Activated CD4-positive, alpha-beta T cell treated with anti-CD3 and anti-CD28 coated beads, Interleukin-2, amount 50 U/mL, for 16 hours (primary cell): ENCODE data around the gene CYGB.
A peak's percentile ranks its signal among the peaks of the same experiment; 100 is the strongest.
"Not testable (repeated sequence)": the region's sequence is repeated elsewhere in the genome, so short reads cannot be mapped to it uniquely, and the experiment has no call there.

Source experiments
- DNase-seq: peaks from one replicate; pipeline ENCODE4 v3.0.0-alpha.2; 2020

The CYGB gene

GRCh38 chr17:76566988-76567431, 29.5 kb upstream of the CYGB start:
- no peak for DNase-seq

DNA sequence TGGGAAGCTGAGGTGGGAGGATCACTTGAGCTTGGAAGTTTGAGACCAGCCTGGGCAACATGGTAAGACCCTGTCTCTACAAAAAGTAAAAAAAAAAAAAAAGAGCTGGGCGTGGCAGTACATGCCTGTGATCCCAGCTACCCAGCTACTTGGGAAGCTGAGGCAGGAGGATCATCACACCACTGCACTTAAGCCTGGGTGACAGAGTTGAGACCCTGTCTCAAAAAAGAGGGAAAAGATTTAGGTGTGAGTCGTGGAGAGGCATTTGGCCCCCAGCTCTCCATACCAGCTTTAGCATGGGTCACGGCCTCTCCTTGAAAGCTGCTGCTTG, 29.1 kb upstream of the CYGB start:
- DNase-seq = no peak

- DNase-seq = no peak
These were observed 28.5 kb upstream of the CYGB start for GRCh38 chr17:76565728-76566612.

GRCh38 chr17:76564991-76565727, 27.6 kb upstream of the CYGB start:
- DNase-seq = not testable (repeated sequence)

GRCh38 chr17:76563359-76563758, 25.9 kb upstream of the CYGB start:
- DNase-seq = peak; percentile 42

- peak; percentile 72 for DNase-seq
These were observed 25.2 kb upstream of the CYGB start for GRCh38 chr17:76562734-76563148.

- no peak for DNase-seq
These were observed 24.3 kb upstream of the CYGB start for GRCh38 chr17:76561799-76562268.

GRCh38 chr17:76561332-76561731, 23.8 kb upstream of the CYGB start:
- peak; percentile 58 for DNase-seq

- DNase-seq = no peak
These were observed 23.3 kb upstream of the CYGB start for GRCh38 chr17:76560877-76561221.

DNA sequence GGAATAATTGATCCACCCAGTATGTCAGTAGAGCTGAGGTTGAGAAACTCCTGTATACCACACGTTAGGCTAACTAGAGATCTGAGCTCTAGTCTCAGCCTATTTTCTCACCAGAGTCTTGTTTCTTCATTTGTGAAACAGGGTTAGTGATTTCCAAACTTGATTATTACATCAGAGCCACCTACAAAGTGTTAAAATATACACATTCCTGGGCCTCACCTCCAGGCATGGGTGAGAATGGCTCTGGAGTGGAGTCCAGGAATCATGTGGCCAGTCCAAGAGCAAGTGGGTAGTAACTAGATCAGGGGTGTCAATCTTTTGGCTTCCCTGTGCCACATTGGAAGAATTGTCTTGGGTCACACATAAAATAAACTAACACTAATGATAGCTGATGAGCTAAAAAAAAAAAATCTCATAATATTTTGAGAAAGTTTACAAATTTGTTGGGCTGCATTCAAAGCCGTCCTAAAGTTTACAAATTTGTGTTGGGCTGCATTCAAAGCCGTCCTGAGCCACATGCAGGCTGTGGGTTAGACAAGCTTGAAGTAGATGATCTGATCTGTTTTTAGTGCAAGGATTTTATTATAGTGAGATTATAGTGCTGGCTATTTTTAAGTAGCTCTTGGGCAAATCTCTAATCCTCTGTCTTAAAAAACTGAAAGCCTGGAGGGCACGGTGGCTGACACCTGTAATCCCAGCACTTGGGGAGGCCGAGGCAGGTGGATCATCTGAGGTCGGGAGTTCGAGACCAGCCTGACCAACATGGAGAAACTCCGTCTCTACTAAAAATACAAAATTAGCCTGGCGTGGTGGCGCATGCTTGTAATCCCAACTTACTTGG, 22.7 kb upstream of the CYGB start:
- peak; percentile 60 for DNase-seq

DNA sequence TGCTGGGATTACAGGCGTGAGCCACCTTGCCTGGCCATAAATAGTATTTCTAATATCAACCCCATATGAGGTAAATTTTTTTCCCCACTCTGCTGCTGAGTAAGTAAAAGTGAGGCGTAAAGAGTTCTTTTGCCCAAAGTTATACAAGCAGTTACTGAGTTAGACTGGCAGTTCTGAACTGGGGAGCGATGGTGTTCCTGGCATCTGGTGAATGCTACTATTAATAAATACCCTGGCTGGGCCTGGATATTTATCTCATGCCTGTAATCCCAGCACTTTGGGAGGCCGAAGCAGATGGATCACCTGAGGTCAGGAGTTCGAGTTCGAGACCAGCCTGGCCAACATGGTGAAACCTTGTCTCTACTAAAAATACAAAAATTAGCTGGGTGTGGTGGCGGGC, 22.0 kb upstream of the CYGB start:
- DNase-seq = not testable (repeated sequence)

DNA sequence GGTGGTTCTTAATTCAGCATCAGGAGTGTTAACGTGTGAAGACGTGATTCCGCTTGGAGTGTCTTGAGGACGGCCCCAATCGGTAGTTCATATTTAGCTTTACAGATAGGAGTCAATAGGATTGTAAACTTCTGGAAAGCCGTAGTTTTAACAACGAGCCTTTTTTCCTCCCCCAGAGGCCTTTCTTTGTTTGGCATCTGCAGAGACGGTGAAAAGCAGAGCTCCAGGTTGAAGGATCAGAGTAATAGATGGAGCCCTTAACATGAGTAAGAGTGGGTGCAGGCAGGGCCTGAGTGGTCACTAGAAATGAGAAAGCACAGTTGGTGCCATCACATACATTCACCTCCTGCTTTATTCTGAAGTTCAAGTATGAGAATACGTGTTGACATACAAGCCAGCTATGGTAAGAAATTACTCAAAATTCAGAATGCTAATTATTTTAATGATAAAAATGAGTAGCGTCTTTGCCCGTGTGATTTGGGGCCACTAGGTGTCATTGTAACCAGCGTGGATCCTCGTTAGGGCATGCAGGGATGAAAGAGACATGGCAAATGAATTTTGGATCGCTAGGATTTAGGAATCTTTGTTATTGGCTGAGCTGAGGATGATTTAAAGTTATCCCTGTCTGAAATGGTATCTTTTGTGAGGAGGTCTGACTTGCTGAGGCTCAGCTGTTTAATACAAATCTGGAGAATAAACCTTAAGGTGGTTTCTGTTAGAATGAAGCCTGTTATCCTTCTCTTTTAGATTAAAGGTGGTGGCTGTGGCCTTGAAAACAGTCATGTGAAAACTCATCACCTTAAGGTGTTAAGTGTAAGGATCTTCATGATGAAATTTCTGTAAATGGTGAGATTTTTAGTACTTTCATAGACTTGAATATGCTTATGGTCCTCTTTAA, 20.9 kb upstream of the CYGB start:
- DNase-seq = peak; percentile 50

DNA sequence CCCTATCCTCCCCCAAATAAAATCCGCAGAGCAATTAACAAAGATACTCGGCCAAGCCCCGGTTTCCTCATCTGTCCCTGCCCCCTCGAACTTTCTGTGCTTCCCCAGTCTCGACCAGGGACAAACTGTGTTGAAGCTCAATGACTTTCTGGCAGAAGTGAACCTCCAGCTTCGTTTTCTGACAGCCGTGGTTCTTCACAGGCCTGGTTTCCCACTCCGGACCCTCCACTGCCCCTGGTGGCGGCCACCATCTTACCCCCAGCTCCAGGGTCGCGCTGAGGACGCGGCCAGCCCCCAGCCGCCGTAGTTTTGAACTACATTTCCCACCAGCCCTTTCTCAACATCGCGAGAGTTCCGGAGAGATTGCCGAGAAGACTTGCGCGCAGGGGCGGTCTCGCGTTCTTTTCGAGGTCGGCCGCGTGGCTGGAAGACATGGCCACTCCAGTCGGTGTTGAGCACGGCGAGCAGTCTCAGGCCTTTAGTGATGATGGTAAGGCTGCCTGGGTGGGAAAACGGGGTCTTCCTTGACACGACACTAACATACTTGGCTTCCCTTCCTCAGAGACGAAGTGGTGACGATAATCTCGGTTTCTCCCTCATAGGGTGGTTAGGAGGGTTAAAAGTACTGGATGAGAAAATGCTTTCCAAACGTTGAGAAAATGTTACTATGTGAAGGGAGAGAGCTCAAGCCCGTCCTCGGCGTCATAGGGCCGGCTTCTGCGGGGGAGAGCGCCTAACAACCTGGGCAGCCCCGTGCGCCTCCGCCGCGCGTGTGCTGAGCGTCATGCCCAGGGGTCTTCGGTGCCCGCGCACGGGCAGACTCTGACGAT, 20.1 kb upstream of the CYGB start:
- peak; percentile 97 for DNase-seq

DNA sequence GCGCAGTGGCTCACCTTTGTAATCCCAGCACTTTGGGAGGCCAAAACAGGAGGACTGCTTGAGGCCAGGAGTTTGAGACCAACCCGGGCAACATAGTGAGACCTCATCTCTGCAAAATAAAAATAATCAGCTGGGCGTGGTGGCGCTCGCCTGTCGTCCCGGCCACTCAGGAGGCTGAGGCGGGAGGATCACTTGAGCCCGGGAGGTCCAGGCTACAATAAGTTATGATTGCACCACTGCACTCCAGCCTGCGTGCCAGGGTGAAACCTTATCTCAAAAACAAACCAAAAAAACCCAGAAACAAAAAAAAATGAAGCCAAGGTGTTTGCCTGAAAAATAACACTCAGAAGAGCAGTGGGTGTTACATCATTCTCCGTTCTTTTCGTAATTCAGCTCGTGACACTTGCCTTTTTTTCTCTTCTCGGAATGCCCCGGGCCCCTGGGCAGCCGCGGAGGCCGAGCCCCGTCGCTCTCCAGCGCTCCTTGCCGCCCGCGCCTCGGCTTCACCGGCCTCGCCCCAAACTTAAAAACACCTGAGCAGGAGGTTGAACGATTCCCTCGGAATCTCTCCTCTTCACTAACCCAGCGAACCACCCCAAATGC, 19.4 kb upstream of the CYGB start:
- no peak for DNase-seq

GRCh38 chr17:76554131-76554530, 16.6 kb upstream of the CYGB start:
- no peak for DNase-seq

DNA sequence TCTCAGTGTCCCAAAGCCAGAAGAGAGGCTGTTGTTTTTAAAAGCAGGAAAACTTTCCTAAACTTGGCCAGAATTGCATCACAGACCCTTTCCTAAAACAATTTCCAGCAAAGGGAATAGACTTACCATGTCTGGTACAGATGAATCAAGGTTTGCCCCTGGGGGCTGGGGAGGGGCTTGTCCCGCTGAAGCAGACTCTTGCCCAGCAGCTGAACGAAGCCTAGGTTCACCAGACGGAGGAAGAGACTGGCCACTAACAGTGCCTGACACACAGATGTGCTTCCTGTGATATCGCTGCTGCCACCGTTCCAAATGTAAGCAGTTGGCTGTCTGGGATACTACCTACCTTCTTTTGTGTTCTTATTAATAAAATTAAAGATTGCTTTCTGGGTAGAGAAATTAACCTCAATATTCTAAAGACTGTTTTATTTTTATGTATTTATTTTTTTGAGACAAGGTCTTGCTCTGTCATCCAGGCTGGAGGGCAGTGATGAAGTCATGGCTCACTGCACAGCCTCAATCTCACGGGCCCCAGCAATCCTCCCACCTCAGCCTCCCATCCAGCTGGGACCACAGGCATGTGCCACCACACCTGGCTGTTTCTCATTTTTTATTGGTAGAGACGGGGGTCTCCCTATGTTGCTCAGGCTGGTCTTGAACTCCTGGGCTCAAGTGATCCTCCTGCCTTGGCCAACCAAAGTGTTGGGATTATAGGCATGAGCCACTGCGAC, 15.8 kb upstream of the CYGB start:
- no peak for DNase-seq

GRCh38 chr17:76551685-76552084, 14.2 kb upstream of the CYGB start:
- DNase-seq = no peak

- no peak for DNase-seq
These were observed 13.5 kb upstream of the CYGB start for GRCh38 chr17:76550712-76551615.

DNA sequence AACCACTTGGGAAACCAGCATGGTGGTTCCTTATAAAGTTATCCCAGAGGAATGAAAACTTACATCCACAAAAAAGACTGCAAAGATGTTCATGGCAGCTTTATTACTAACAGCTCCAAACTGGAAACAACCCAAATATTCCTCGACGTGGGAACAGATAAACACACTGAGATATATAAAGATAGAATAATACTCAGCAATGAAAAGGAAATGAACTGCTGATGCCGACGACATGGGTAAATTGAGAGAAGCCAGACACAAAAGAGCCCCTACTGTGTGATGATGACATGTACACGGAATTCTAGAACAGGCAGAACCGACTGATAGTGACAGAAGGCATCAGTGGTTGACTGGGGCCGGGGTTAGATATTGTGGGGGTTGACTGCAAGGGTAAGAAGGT, 12.0 kb upstream of the CYGB start:
- DNase-seq = no peak
